PC-3 (cell line): ENCODE data around the gene PREX1.

Source experiments
- EZH2 ChIP-seq: fragments of 300-600 bp; sonication (generic); IDR thresholded peaks from one replicate; pipeline ENCODE4 v1.6.1; 2017; ENCODE audit warnings: antibody characterized with exemption, mild to moderate bottlenecking, low read length; ENCODE audit not compliant: unreplicated experiment
- TF ChIP-seq, protein P1 (sequence below): fragments of 300-600 bp; sonication (generic); conservative IDR thresholded peaks from 2 replicates; pipeline ENCODE4 v1.5.1; 2017; ENCODE audit warnings: antibody characterized with exemption, low read depth, mild to moderate bottlenecking, low read length

DNA sequence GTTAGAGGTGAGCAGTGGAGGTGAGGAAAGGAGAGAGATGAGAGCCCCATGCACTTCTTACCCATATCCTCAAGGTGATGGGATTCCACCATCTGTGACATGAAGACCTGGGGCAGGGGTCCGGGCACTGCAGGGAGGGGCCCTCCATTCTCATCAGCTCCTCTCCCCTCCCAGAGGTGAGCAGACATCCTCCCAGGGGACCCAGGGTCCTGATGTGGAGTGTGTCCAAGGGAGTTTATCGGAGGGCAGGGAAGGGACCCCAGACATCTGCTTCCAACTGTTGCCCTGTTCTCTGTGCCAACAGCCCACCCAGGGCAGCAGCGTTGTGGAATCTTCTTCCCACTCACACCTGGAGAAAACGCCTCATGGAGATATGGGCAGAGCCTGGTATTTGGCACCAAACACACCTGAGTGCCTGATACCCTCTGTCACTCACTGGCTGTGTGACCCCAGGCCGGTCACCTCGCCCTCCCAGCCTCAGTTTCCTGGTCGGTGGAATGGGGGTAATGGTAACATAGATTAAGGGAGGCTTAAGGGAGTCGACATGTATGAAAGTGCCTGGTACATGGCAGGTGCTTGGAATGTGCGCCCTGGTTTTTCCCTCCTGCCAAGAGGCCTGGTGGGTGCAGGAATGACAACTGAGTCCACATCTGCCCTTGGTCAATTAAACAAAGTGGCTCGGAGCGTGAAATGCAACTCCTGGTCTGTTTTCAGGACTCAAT, 227.9 kb downstream of the PREX1 start:
- TF ChIP-seq, protein P1, sequence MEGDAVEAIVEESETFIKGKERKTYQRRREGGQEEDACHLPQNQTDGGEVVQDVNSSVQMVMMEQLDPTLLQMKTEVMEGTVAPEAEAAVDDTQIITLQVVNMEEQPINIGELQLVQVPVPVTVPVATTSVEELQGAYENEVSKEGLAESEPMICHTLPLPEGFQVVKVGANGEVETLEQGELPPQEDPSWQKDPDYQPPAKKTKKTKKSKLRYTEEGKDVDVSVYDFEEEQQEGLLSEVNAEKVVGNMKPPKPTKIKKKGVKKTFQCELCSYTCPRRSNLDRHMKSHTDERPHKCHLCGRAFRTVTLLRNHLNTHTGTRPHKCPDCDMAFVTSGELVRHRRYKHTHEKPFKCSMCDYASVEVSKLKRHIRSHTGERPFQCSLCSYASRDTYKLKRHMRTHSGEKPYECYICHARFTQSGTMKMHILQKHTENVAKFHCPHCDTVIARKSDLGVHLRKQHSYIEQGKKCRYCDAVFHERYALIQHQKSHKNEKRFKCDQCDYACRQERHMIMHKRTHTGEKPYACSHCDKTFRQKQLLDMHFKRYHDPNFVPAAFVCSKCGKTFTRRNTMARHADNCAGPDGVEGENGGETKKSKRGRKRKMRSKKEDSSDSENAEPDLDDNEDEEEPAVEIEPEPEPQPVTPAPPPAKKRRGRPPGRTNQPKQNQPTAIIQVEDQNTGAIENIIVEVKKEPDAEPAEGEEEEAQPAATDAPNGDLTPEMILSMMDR, result no peak
- TF ChIP-seq EZH2, result no peak
